ENCODE measurements around the gene STXBP3.

The STXBP3 gene

DNA sequence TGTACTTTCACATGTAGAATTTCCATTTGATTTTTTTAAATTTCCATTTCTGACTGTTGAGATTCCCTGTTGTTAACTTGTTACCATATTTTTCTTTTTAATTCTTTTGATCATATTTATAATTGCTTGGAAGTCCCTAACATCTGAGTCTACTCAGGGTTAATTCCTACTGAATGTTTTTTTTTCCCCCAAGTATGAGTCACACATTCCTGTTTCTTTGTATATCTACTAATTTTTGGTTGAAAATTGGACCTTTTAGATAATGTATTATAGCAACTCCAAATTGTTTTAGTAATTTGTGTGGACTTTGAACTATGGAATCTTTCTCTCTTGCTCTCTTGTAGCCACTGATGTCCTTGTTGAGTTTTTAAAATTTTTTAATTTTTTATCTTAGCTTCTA is 54.6 kb downstream of the STXBP3 start:
- peak; percentile 55 for DNase-seq (ENCODE audit: low read depth)

DNA sequence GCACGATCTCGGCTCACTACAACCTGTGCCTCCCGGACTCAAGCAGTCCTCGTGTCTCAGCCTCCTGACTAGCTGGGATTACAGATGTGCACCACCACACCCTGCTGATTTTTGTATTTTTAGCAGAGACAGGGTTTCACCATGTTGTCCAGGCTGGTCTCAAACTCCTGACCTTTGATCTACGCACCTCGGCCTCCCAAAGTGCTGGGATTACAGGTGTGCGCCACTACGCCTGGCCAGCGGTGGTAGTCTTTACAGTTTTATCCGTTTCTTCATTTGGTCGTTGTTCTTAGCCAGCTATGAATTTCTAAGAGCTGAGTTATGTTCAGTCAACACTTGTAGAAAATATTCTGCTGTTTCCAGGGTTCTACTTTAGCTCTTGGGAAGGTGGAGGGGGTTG is 57.1 kb downstream of the STXBP3 start:
- DNase-seq (ENCODE audit: low read depth): no peak

DNA sequence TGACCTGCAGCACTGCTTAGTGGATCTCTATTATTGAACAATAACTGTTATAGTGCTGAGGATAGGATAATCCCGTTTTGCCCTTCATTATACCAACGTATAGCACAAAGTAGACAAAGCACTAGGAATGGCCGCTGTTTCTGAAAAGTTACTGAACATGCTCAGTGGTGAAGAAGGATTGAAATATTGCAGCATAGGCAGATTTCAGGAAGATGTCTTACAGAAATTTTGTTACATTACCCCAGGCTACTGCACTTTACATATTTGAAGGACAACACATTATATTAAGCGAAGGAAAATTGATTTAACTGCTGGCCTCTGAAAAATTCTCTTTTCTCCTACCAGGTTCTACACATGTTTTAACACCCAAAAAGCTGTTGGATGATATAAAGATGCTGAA is 62.0 kb downstream of the STXBP3 start:
- no peak for DNase-seq (ENCODE audit: low read depth)

DNA sequence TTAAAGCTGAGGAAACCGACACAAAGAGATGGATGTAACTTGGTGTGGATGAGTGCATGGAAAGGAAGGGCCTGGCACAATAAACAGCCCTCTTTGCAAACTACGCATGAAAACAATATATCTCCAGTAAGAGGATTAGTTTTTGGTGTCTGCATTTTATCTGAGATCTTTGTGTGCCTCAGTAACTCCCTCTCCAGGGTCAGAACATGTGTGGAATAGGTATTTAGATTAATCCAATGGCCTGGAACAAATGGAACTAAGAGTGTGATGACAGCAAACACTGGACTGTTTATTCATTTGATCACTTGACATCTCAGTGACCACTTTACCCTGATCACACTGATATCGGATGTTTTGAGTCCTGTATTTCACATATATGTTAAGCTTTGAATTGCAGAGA is 65.1 kb downstream of the STXBP3 start:
- no peak for DNase-seq (ENCODE audit: low read depth)

DNA sequence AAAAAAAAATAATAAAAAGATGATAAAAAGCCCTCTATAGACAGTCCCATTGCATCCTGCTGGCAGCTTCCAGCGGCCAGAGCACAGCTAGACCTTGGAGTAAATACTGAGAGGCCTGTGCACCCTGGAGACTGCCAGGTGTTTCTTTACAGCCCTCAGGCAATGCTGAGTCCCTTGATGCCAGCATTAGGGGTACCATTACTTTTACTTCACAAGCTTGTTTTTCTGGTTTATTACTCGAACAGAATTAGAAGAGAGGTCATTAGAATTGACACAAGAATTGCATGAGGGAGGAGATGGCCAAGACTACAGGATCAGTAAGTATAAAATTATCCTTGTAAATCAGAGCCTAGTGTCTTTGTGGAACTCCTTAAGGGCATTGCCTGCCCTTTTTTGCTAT is 66.9 kb downstream of the STXBP3 start:
- no peak for DNase-seq (ENCODE audit: low read depth)

DNA sequence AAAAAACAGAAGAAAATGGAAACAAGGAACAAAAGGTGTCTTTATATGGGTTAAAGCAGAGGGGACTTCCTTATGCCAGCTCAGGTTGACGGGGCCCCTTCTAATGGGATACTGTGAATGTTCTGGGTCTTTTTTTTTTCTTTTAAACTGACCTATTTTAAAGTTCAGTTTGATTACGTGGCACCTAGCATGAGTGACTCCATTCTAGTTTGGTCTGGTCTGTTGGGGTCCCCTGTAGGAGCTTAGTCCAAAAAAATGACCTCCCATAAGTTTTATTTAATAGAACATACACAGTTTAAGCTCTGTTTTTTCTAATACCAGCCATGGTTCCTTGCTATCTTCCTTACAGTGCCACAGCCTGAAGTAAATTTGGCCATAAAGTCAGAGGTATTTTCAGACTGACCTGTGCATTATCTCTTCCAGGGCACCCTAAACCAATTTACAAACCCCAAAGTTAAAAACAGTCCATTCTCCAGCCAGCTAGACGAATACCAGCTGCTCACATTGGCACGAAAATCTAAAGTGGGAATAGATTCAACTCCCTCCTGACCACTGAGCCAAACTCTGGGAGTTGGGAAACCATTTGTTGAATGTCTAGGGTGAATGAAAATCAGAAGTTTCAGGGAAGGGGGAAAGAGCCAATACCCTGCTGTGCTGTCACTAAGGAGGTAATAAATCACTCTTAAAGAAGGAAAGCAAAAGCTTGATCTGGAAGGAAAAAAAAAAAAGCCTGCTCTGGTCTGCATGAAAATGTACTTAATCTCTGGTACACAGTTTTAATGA is 68.1 kb downstream of the STXBP3 start:
- no peak for DNase-seq (ENCODE audit: low read depth)

DNA sequence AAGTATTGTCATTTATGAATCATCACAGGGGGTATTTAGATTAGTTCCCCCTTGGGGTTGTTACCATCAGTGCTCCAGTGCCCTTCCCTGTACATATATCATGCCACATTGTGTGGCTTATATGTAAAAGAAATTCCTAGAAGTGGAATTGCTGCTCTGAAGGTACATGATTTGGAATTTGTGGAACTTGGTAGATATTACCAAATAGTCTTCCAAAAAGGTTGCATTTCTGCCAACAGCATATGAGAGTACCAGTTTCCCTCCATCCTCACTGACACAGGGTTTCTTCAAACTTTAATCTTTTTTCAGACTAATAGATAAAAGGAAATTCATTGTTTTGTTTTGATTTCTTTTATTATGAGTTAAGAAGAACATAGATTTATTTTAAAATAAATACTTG is 69.1 kb downstream of the STXBP3 start:
- DNase-seq (ENCODE audit: low read depth): no peak

DNA sequence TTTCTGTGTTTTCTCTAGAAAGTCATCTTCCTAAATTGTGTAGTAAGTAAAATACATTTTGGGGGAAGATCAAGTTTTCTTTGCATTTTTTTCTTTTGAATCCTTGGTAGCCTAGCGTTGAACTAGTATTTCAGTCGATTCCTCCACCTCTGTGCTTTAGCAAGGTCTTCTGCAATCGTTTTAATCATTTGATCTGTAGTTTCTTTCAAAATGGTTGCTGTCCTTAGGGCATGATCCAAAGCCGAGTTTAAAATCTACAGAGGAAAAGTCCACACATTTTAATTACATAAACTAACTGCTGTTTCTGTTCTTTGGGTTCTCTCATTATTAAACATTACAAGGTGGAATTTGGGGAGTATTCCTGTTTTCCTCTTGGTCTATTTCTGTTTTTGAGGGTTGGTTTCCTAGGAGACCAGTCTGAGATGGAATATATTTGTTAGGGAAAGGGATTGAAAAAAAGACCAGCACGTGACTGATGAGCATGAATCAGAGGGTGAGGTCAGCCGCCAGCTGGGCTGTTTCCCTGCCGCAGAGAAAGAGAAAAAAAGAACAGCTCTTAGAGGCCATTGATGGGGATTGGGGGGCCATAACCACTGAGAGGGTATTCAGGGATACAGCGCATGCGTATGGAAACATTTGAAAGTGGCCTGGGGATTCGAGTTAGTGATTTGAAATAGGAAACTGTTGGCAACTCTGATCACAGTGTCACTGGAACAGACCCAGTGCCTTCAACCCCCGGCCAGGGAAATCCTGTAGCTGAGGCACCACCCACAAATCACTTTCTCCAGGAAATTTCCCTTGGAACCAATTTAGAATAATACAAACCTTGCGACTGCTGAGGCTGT is 69.8 kb downstream of the STXBP3 start:
- DNase-seq (ENCODE audit: low read depth): peak; percentile 92

DNA sequence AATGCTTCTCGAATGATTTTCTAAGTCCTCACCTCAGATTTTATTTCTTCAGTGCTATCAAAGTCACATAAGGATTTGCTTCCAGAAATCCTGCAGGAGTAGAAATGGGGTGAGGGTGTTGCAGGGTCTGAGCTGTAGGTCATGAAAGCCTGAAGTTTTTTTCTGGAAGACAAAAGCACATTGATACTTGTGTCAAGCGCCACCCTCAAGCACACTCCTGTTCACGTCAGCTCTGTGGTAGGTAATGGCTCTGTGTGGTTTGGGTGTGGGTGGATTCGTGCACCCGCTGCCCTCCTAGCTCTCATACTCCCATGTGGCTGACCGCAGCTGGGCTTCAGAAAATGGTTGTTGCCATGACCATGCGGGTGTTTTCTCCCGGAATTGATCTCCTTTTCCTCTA is 70.5 kb downstream of the STXBP3 start:
- peak; percentile 13 for DNase-seq (ENCODE audit: low read depth)

DNA sequence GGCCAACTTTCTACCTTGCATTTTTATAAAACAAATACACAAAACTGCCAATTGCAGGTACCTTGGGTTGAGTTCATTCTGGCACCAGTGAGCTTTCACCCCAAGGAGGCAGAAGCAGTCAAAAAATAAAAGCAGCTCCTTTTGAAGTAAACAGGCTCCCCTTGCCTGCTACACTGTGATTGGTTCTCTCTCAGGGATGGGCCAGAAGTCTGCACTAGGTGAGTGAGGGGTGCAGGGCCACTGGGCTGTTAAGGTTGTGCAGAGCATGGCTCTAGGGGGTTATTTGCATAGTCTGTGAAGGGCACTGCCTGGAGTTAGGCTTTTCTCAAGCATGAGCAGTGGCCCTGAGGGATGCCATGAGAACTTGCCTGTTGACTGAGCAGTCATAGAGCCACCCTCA is 71.3 kb downstream of the STXBP3 start:
- no peak for DNase-seq (ENCODE audit: low read depth)

DNA sequence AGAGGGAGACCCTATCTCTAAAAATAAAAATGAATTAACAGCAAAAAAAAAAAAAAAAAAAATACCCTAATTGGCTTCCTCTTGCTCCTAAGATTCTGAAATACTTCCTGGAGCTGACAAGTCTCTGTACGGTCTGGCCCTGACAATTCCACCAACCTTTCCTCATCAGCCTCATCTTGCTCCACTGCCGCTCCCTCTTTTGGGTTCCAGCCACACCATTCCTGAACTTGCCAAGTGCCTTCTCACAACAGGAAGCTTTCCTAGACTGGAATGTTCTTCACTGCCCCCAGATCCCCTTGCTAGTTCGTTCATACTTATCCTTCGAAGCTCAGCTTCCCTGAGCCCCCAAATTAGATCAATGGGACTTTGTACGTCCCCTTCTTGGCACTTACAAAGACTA is 73.4 kb downstream of the STXBP3 start:
- DNase-seq (ENCODE audit: low read depth): no peak

DNA sequence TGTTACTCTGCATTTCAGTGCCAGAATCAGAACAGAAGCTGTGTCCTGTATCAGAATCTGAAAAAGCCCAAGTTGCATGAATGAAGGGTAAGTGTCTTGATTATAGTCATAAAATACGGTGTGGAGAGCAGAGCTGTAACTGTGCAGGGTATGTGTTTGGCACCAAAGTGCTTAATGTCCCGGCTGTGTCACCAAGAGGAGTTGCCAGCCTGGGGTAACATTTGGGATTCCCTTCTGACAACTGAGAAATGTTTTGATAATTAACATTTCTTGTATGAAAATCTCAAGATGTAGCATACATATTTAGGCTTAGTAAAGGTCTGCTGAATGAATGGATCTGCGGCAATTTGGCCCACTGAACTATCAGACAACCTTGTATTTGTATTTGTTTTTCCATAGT is 77.2 kb downstream of the STXBP3 start:
- DNase-seq (ENCODE audit: low read depth): no peak

DNA sequence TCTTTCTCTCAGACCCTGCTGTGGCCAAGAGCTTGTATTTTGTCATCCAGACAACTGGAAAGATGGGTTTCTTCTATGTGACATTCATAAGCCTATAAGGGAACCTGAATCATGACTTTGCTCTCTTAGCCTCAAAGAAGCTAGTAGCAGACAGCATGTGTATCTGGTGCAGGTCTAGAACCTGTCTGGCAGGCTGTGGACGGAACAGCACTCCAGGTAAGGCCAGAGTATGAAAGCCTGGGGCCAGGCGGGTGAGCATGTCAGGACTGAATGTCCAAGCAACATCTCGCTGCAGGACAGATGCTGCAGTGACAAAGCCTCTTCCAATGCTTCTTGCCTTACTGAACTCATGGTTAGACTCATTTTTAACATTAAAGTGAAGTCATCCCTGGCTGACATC is 77.6 kb downstream of the STXBP3 start:
- DNase-seq (ENCODE audit: low read depth): no peak

DNA sequence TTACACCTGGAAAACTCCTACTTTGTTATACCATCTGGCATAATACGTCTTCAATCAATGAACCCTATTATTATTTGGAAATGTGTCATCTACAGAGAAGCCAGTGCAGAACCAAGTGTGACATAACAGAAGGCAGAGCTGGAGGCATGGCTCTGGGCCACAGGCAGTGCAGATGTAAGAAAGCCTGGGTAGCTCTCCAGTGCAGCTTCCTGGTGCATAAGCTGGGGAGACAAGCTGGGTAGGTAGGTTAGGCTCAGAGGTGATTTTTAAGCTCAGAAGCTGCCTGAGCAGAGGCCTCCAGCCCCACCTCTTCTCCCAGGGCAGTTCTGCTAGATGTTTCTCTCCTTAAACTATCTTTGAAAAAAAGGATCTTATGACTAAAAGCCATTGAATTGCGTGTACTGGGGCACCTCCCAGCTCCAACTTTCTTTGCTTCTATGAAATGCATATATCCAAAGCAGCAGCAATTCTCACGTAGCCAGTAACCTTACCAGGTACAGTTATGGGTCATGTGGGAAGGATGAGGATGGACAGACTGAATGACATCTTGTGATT is 79.7 kb downstream of the STXBP3 start:
- DNase-seq (ENCODE audit: low read depth): no peak

DNA sequence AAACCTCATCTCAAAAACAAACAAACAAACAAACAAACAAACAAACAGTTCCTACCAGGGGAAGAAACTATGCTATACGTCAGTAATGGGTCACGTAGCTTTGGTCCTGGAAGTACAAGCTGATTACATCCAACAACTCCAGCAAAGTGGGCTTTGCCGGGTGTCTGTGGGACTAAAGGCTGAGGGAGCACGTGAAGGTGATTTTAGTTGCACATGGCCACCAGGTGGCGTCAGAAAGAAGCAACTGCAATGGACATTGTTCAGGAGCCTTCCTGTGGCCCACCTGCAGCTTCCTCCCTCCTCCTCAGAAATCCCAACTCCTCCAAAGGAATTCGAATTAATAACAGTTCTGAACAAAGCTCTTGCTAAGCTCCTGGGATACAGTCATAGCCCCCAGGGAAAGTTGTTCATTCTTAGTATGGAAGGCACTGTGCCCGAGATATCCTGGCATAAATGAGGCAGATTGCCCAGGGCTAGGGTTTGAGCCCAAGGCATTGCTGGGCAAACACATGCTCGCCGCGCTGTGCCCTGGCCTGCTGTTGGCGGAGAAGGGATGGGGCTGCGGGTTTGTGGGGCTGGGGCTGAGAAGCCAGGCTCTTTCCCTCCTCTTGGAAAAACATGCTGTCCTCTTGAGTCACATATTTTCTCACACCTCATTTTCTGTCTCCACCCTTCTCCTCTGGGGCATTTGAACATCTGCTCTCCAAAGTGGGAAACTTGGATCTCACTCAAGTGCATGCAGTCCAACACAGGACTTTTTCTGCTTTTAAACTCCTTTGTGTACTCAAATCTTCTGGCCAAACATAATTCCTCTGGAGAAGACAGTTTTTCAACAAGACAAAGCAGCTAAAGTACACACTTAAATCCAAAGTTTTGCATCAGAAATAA is 81.8 kb downstream of the STXBP3 start:
- peak; percentile 68 for DNase-seq (ENCODE audit: low read depth)

DNA sequence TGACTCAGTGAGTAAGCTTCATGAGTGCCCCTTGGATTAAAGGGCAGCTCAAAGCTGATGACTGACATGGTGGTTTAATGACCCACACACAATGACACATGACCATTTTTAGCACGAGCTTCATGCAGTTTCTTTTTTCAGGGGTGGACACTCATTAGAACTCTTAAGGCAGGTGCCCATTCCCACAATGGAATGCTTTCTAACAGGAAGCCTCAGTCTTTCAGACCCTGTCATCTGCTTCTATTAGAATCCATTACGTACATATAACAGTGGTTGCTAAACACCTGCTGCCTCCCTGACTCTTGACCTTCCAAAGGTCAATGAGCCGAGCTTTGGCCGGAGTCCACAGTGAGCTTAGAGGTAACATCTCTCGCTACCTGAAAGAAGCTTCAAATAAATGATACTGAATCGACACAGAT is 83.0 kb downstream of the STXBP3 start:
- DNase-seq (ENCODE audit: low read depth): peak; percentile 28

DNA sequence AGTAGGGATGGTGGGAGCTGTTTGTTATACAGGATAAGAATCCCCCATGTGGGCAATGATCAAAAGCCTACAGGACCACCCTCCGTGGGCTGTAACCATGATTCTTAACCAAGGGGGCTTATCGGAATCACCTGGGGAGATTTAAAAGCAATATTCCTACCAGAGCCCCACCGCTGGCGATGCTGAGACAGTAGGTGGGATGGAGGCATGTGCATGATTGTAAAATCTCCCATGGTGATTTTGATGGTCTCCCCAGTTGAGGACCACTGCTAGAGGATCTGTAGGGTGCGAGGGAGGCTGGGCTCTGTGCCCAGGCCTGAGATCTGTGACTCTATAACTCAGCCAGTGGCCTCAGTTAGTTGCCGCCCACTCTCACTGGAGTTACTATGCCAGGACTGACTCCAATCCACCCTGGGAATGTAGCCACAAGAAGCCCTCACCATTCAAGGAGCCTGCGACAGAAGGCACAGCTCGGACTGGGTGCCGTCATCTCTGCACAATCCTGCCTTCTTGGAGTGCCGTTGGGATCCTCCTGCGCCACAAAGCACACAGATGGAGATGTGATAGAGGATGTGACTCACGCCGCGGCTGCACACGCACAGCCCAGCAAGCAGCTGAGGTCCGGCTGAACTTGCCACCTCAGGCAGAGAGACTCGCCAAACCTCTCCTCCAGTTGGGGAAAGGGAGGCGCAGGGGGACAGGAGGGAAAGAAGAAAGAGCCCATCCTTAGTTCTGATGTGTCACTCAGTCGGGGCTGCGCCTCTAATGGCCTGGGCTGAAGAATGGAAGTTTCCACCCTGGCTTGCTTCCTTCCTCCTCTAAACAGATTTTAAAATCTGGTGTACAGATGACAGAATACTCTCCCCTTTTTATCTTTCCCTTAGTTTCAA is 83.9 kb downstream of the STXBP3 start:
- DNase-seq (ENCODE audit: low read depth): peak; percentile 94

DNA sequence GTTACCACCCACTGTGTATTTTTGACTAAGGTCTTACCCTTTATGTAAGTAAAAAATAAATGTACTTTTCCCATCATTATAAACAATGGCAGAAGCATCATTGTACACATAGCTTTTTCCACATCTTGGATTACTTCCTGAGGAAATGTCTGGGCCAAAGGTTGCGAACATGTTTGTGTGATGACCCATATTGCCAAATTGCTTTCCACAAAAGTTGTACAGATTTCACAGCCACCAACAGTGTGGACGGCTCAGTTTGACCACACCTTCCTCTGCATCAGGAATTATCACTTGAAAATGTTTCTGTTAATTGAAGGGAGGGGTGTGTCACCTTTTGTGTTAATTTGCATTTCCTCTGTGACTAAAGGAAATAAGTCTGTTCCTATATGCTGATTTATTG is 84.8 kb downstream of the STXBP3 start:
- DNase-seq (ENCODE audit: low read depth): peak; percentile 78

DNA sequence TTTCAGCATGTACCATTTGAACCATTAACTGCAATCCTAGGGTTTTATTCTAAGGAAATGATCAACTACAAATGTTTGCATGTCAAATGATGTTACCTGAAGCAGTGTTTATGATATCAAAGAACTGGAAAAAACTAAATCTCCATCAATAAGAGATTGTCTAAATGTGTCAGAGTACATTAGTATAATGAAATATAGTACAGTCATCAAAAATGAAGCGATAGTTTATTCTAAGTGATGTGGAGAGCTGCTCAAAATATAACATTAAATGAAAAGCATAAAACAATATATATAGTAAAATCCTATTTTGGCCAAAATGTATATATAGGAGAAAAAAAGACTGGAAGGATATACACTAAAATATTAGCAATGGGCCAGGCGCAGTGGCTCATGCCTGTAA is 86.5 kb downstream of the STXBP3 start:
- no peak for DNase-seq (ENCODE audit: low read depth)

DNA sequence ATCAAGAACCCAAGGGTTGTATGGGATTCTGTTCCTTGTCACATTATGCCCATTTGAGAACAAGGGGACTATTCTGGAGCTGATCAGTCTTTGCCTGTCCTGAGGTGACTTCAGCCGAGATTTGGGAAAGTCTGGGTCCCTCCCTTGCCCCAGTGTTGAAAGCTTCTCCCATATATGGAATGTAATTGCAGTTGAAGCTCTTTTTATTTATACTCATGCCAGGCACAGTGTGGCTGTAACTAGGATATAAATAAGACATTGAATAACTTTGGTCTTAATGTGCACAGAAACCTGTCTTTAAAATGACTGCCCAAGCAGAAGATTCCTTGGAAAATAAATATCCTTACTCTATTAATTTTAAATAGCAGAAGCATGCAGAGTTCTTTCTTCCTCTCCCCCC is 95.2 kb downstream of the STXBP3 start:
- DNase-seq (ENCODE audit: low read depth): no peak

DNA sequence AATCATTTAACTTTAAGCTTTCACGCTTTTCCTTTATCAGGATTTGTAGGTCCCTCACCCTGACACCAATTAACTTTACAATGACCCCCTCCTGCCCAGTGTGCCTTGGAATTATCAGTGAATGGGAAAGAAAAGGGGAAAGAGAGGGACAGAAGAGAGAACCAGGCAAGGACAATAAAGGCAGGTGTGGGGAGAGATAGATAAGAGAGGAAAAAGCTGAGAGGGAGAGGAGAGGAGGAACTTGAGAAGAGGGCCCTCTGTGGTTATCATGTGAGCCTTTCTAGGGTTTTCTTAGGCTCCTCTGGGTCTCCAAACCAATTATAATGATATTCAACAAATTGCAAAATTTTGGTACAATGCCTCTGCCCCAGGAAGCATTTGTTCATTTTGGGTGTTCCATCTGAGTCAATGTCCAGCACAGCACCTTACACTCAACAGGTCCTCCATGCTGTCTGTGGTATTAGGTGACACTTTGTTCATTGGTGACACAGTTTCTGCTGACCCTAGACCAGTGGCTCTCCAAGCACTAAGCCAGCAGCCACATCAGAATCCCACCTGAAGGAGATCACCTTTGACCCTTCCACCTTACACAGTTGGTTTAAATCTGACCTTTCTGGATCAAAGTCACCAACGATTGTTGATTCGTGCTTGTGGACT is 96.2 kb downstream of the STXBP3 start:
- DNase-seq (ENCODE audit: low read depth): no peak
